IMR-90 (cell line): Measurements from ENCODE around the gene C15orf39. TPM values are rescaled to one million over a fixed set of nuclear protein-coding genes. Genes with fewer than 3 reads are reported as not detected.

Source experiments
- BHLHE40 ChIP-seq: fragments of 150-350 bp; IDR thresholded peaks from 2 replicates; pipeline ENCODE4 v1.6.1; 2016; ENCODE audit warnings: mild to moderate bottlenecking, low read depth, low read length
- CEBPB ChIP-seq: IDR thresholded peaks from 2 replicates; pipeline ENCODE4 v1.6.1; 2012; ENCODE audit warnings: low read depth, low read length, improper control_type of control experiment
- MAFK ChIP-seq: IDR thresholded peaks from 2 replicates; pipeline ENCODE4 v1.6.1; 2012; ENCODE audit warnings: low read depth, low read length, improper control_type of control experiment
- MXI1 ChIP-seq: IDR thresholded peaks from 2 replicates; pipeline ENCODE4 v1.6.1; 2012; ENCODE audit warnings: low read depth, mild to moderate bottlenecking, low read length, moderate library complexity, borderline replicate concordance
- RAD21 ChIP-seq: IDR thresholded peaks from 2 replicates; pipeline ENCODE4 v1.6.1; 2012; ENCODE audit warnings: low read length, improper control_type of control experiment
- polyA plus RNA-seq, 3 experiments: library from polyadenylated mRNA; depleted of rRNA; stranded (reverse); fragments of >200 nt; gene quantifications; 2 replicates each; pipeline ENCODE4 v1.2.3, GENCODE V29; 2012; ENCODE audit warnings: low replicate concordance in 1 of 3
- total RNA-seq: library from RNA; depleted of rRNA; stranded (reverse); fragments of >200 nt; gene quantifications from 2 replicates; pipeline ENCODE4 v1.2.3, GENCODE V29; 2012
- TF ChIP-seq, protein P1 (sequence below): fragments of 150-350 bp; IDR thresholded peaks from 2 replicates; pipeline ENCODE4 v1.6.1; 2016; ENCODE audit warnings: low read depth, mild to moderate bottlenecking, low read length, moderate library complexity, borderline replicate concordance

Gene C15orf39
- total and polyA plus RNA-seq, 2 of the 4 experiments (the other 2 are of a cell fraction) = 1.3 to 5.7 TPM

DNA sequence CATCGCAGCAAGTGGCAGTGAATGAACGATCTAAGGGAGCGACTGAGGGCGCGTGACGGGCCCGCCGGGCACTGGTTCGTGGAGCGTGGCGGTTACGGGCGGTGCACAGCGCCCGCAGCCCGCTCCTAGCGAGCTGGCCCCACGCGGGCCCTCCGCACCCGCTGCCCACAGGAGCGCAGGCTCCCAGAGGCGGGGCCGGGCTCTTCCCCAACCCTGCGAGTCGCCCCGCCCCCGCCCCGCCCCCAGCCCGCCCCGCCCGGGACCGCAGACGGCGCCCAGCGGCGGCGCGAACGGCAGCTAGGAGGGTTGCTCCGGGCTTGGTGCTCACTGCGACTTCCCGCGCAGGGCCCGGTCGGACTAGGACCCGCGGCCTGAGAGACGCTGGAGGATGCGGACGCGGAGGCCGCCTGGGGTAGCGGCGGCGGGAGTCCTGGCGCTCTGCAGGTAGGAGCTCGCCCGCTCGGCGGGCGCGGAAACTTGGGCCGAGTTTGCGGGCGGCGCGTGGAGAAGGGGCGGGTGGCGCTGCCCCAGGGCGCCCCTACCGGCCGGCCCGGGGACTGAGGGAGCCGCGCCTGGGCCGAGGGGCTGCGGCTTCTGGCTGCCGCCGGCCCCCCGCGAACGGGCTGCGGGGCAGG lies at the start of gene C15orf39 (continued):
- TF ChIP-seq, protein P1, sequence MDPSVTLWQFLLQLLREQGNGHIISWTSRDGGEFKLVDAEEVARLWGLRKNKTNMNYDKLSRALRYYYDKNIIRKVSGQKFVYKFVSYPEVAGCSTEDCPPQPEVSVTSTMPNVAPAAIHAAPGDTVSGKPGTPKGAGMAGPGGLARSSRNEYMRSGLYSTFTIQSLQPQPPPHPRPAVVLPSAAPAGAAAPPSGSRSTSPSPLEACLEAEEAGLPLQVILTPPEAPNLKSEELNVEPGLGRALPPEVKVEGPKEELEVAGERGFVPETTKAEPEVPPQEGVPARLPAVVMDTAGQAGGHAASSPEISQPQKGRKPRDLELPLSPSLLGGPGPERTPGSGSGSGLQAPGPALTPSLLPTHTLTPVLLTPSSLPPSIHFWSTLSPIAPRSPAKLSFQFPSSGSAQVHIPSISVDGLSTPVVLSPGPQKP = no peak
- peak; percentile 82 for TF ChIP-seq MXI1
- TF ChIP-seq MAFK = no peak
- TF ChIP-seq BHLHE40 = no peak
- TF ChIP-seq CEBPB = no peak
- peak; percentile 59 for TF ChIP-seq RAD21
